WTC11 (cell line): Measurements from ENCODE around the gene BCAS3. TPM values are rescaled to one million over a fixed set of nuclear protein-coding genes. Genes with fewer than 3 reads are reported as not detected.
"Not testable (repeated sequence)": the region's sequence is repeated elsewhere in the genome, so short reads cannot be mapped to it uniquely, and the experiment has no call there.

Source experiments
- ATAC-seq: fragments of 200-7000 bp; cut with Tn5 transposase; 2 replicates; pipeline ENCODE4 v1.10.0; 2021; ENCODE audit warnings: mild to moderate bottlenecking, moderate library complexity
- CTCF ChIA-PET: fragments of 300-600 bp; sonication (Branson Sonifier 250); formaldehyde crosslinking; loops from one replicate; lab custom pipeline; 2021; ENCODE audit warnings: antibody characterized with exemption; lab: Charles Lee
- POLR2A ChIA-PET: fragments of 350-600 bp; sonication (Branson Sonifier 250); formaldehyde crosslinking; loops from one replicate; lab custom pipeline; 2021; ENCODE audit warnings: antibody characterized with exemption; lab: Charles Lee
- DNase-seq: peaks from one replicate; pipeline ENCODE4 v3.0.0; 2021; ENCODE audit warnings: low spot score
- H3K27ac Mint-ChIP-seq: 2 replicates; pipeline ENCODE4 v1.8.0; 2021; ENCODE audit warnings: mixed read lengths
- H3K27me3 Mint-ChIP-seq: 2 replicates; pipeline ENCODE4 v1.8.0; 2021; ENCODE audit warnings: low read depth, mild to moderate bottlenecking, moderate library complexity, mixed read lengths
- H3K36me3 Mint-ChIP-seq: 2 replicates; pipeline ENCODE4 v1.8.0; 2021; ENCODE audit warnings: mixed read lengths
- H3K4me1 Mint-ChIP-seq: 2 replicates; pipeline ENCODE4 v1.8.0; 2022; ENCODE audit warnings: mixed read lengths
- H3K4me3 Mint-ChIP-seq: 2 replicates; pipeline ENCODE4 v1.8.0; 2021; ENCODE audit warnings: mild to moderate bottlenecking, moderate library complexity, mixed read lengths
- H3K9me3 Mint-ChIP-seq: 2 replicates; pipeline ENCODE4 v1.8.0; 2021; ENCODE audit warnings: mixed read lengths
- ETV6 ChIP-seq: sonication (generic); formaldehyde crosslinking; IDR thresholded peaks from 2 replicates; pipeline ENCODE4 v1.8.1; 2022; ENCODE audit warnings: mild to moderate bottlenecking, missing genetic modification reagents
- FOXP1 ChIP-seq: sonication (generic); formaldehyde crosslinking; IDR thresholded peaks from 2 replicates; pipeline ENCODE4 v1.8.0; 2022; ENCODE audit warnings: missing genetic modification reagents, mild to moderate bottlenecking, moderate library complexity, borderline replicate concordance
- GABPB1 ChIP-seq: sonication (generic); formaldehyde crosslinking; IDR thresholded peaks from 2 replicates; pipeline ENCODE4 v1.8.1; 2023; ENCODE audit warnings: mild to moderate bottlenecking, missing genetic modification reagents
- HMGA2 ChIP-seq: fragments of 250-450 bp; sonication (Bioruptor Pico); IDR thresholded peaks from 2 replicates; pipeline ENCODE4 v1.4.0; 2021; ENCODE audit warnings: mild to moderate bottlenecking, moderate library complexity
- NFYB ChIP-seq: sonication (generic); formaldehyde crosslinking; conservative IDR thresholded peaks from 2 replicates; pipeline ENCODE4 v1.8.0; 2022; ENCODE audit warnings: low read depth, missing genetic modification reagents
- PRRX2 ChIP-seq: fragments of 250-450 bp; sonication (Bioruptor Pico); IDR thresholded peaks from 2 replicates; pipeline ENCODE4 v1.8.0; 2021; ENCODE audit warnings: mild to moderate bottlenecking
- SMAD3 ChIP-seq: sonication (generic); formaldehyde crosslinking; IDR thresholded peaks from 2 replicates; pipeline ENCODE4 v1.8.0; 2022; ENCODE audit warnings: missing genetic modification reagents, mild to moderate bottlenecking, borderline replicate concordance
- TCF7 ChIP-seq: sonication (generic); formaldehyde crosslinking; IDR thresholded peaks from 2 replicates; pipeline ENCODE4 v1.8.0; 2022; ENCODE audit warnings: mild to moderate bottlenecking, low read depth, missing genetic modification reagents, moderate library complexity
- TP53 ChIP-seq: sonication (generic); formaldehyde crosslinking; IDR thresholded peaks from 2 replicates; pipeline ENCODE4 v1.8.1; 2023; ENCODE audit warnings: mild to moderate bottlenecking, missing genetic modification reagents
- ZNF232 ChIP-seq: sonication (generic); formaldehyde crosslinking; IDR thresholded peaks from 2 replicates; pipeline ENCODE4 v1.8.0; 2022; ENCODE audit warnings: mild to moderate bottlenecking, missing genetic modification reagents
- ZNF317 ChIP-seq: sonication (generic); formaldehyde crosslinking; IDR thresholded peaks from 2 replicates; pipeline ENCODE4 v1.8.1; 2023; ENCODE audit warnings: low read depth, mild to moderate bottlenecking, moderate library complexity, missing genetic modification reagents, borderline replicate concordance
- total RNA-seq: library from RNA; stranded (reverse); gene quantifications from 3 replicates; pipeline ENCODE4 v1.2.3, GENCODE V29; 2021
- TF ChIP-seq, protein P1 (sequence below): fragments of 250-450 bp; sonication (Bioruptor Pico); IDR thresholded peaks from 2 replicates; pipeline ENCODE4 v1.9.0; 2021; ENCODE audit warnings: mild to moderate bottlenecking, borderline replicate concordance
- TF ChIP-seq, protein P2 (sequence below): sonication (generic); formaldehyde crosslinking; IDR thresholded peaks from 2 replicates; pipeline ENCODE4 v1.8.1; 2023; ENCODE audit warnings: mild to moderate bottlenecking, moderate library complexity, missing genetic modification reagents
- TF ChIP-seq, protein P3 (sequence below): sonication (generic); formaldehyde crosslinking; IDR thresholded peaks from 2 replicates; pipeline ENCODE4 v1.8.1; 2023; ENCODE audit warnings: mild to moderate bottlenecking, missing genetic modification reagents
- TF ChIP-seq, protein P4 (sequence below): sonication (generic); formaldehyde crosslinking; IDR thresholded peaks from 2 replicates; pipeline ENCODE4 v1.8.1; 2022; ENCODE audit warnings: mild to moderate bottlenecking, moderate library complexity, missing genetic modification reagents
- TF ChIP-seq, protein P5 (sequence below): fragments of 200-600 bp; IDR thresholded peaks from 2 replicates; pipeline ENCODE4 v1.8.0; 2022; ENCODE audit warnings: antibody characterized with exemption
- TF ChIP-seq, protein P6 (sequence below): fragments of 250-450 bp; sonication (Bioruptor Pico); conservative IDR thresholded peaks from 2 replicates; pipeline ENCODE4 v1.9.0; 2021; ENCODE audit warnings: mild to moderate bottlenecking

Gene BCAS3
- total RNA-seq, 1 experiment from 2014 or later = 15.5 TPM

DNA sequence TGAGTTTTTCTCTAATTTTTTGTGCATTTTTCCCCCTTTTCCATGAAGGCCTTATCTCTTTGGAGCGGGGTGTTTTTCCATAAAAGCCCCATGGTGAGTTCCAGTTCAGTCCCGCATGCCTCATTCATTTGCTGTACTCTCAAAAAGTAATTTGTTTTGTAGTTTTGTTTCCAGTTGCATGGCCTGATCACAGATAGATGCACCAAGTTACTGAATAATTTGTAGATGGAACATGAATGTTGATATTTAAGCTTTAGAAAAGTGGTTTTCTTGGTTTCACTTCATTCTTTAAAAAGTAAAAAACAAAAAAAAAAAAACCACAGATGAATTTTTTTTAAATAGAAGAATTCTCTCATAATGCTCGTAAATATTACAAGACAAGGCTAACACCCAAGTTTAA, 349.2 kb downstream of the BCAS3 start (continued):
- TF ChIP-seq TCF7 (CRISPR knock-in tag) (no peak), FOXP1 (no peak)
- TF ChIP-seq, protein P1, sequence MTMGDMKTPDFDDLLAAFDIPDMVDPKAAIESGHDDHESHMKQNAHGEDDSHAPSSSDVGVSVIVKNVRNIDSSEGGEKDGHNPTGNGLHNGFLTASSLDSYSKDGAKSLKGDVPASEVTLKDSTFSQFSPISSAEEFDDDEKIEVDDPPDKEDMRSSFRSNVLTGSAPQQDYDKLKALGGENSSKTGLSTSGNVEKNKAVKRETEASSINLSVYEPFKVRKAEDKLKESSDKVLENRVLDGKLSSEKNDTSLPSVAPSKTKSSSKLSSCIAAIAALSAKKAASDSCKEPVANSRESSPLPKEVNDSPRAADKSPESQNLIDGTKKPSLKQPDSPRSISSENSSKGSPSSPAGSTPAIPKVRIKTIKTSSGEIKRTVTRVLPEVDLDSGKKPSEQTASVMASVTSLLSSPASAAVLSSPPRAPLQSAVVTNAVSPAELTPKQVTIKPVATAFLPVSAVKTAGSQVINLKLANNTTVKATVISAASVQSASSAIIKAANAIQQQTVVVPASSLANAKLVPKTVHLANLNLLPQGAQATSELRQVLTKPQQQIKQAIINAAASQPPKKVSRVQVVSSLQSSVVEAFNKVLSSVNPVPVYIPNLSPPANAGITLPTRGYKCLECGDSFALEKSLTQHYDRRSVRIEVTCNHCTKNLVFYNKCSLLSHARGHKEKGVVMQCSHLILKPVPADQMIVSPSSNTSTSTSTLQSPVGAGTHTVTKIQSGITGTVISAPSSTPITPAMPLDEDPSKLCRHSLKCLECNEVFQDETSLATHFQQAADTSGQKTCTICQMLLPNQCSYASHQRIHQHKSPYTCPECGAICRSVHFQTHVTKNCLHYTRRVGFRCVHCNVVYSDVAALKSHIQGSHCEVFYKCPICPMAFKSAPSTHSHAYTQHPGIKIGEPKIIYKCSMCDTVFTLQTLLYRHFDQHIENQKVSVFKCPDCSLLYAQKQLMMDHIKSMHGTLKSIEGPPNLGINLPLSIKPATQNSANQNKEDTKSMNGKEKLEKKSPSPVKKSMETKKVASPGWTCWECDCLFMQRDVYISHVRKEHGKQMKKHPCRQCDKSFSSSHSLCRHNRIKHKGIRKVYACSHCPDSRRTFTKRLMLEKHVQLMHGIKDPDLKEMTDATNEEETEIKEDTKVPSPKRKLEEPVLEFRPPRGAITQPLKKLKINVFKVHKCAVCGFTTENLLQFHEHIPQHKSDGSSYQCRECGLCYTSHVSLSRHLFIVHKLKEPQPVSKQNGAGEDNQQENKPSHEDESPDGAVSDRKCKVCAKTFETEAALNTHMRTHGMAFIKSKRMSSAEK (CRISPR knock-in tag) = no peak

DNA sequence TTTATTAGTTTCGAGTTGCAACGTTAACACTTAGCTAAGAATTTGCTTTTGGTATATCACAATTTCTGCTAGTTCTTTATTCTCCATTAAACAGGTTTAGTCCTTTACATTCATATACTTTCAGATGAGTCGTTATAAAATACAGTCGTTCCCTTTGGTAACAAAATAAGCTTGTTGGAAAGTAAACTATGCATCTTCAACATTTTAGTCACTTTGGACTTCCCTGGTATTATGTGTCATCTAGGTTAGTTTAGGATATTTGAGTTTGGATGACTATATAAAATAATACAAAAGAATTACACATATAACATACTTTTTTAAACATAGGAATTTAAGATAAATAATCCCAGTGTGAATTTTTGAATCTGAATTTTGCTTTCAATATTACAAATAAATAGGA, 351.5 kb downstream of the BCAS3 start:
- Mint-ChIP-seq H3K36me3 (no peaks in the 10 kb centered on the region), H3K27ac (no peak overlapping the region), H3K4me1 (no peaks in the 10 kb centered on the region), H3K9me3 (no peaks in the 10 kb centered on the region), H3K27me3 (no peaks in the 10 kb centered on the region), H3K4me3 (no peak overlapping the region)
- POLR2A ChIA-PET = no interaction called here
- CTCF ChIA-PET = interaction anchor here (0.5 to 0.9 kb wide), 2 partner anchors 169 to 329 kb away, joined by 3 read pairs; no protein-coding TSS in a partner anchor
- ATAC-seq (no peak), DNase-seq (no peak)
- TF ChIP-seq, protein P2, sequence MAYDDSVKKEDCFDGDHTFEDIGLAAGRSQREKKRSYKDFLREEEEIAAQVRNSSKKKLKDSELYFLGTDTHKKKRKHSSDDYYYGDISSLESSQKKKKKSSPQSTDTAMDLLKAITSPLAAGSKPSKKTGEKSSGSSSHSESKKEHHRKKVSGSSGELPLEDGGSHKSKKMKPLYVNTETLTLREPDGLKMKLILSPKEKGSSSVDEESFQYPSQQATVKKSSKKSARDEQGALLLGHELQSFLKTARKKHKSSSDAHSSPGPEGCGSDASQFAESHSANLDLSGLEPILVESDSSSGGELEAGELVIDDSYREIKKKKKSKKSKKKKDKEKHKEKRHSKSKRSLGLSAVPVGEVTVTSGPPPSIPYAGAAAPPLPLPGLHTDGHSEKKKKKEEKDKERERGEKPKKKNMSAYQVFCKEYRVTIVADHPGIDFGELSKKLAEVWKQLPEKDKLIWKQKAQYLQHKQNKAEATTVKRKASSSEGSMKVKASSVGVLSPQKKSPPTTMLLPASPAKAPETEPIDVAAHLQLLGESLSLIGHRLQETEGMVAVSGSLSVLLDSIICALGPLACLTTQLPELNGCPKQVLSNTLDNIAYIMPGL = no peak
- TF ChIP-seq, protein P3, sequence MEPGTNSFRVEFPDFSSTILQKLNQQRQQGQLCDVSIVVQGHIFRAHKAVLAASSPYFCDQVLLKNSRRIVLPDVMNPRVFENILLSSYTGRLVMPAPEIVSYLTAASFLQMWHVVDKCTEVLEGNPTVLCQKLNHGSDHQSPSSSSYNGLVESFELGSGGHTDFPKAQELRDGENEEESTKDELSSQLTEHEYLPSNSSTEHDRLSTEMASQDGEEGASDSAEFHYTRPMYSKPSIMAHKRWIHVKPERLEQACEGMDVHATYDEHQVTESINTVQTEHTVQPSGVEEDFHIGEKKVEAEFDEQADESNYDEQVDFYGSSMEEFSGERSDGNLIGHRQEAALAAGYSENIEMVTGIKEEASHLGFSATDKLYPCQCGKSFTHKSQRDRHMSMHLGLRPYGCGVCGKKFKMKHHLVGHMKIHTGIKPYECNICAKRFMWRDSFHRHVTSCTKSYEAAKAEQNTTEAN (CRISPR knock-in tag) = no peak
- TF ChIP-seq ZNF232 (CRISPR knock-in tag) (no peak), NFYB (CRISPR knock-in tag) (no peak)

DNA sequence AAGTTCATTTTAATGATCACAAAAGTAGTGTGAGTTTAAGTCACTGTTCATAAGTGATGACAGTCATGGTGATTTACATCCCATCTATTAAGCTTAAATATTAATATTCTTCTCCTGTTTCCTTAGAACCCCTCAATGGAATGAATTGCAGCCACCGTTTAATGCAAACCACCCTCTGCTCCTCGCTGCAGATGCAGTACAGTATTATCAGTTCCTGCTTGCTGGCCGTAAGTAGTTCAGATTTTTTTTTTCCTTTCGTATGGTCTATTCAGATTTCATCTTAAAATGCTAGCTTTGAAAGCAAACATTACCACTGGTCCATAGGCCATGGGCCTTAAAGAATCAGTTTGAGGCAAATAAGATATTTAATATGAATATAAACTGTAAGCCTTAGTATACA, 363.0 kb downstream of the BCAS3 start:
- POLR2A ChIA-PET = no interaction called here
- Mint-ChIP-seq H3K9me3 (peaks cover 5% of the 10 kb centered on the region), H3K27ac (no peak overlapping the region), H3K4me3 (no peak overlapping the region)
- ATAC-seq = no peak
- TF ChIP-seq SMAD3 (CRISPR knock-in tag) (no peak), TCF7 (CRISPR knock-in tag) (no peak), ZNF317 (CRISPR knock-in tag) (no peak), ETV6 (CRISPR knock-in tag) (no peak), GABPB1 (CRISPR knock-in tag) (no peak), TP53 (no peak), PRRX2 (CRISPR knock-in tag) (no peak), HMGA2 (CRISPR knock-in tag) (no peak)
- TF ChIP-seq, protein P4, sequence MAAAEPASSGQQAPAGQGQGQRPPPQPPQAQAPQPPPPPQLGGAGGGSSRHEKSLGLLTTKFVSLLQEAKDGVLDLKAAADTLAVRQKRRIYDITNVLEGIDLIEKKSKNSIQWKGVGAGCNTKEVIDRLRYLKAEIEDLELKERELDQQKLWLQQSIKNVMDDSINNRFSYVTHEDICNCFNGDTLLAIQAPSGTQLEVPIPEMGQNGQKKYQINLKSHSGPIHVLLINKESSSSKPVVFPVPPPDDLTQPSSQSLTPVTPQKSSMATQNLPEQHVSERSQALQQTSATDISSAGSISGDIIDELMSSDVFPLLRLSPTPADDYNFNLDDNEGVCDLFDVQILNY (CRISPR knock-in tag) = no peak
- TF ChIP-seq, protein P5, sequence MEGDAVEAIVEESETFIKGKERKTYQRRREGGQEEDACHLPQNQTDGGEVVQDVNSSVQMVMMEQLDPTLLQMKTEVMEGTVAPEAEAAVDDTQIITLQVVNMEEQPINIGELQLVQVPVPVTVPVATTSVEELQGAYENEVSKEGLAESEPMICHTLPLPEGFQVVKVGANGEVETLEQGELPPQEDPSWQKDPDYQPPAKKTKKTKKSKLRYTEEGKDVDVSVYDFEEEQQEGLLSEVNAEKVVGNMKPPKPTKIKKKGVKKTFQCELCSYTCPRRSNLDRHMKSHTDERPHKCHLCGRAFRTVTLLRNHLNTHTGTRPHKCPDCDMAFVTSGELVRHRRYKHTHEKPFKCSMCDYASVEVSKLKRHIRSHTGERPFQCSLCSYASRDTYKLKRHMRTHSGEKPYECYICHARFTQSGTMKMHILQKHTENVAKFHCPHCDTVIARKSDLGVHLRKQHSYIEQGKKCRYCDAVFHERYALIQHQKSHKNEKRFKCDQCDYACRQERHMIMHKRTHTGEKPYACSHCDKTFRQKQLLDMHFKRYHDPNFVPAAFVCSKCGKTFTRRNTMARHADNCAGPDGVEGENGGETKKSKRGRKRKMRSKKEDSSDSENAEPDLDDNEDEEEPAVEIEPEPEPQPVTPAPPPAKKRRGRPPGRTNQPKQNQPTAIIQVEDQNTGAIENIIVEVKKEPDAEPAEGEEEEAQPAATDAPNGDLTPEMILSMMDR = no peak
- TF ChIP-seq, protein P6, sequence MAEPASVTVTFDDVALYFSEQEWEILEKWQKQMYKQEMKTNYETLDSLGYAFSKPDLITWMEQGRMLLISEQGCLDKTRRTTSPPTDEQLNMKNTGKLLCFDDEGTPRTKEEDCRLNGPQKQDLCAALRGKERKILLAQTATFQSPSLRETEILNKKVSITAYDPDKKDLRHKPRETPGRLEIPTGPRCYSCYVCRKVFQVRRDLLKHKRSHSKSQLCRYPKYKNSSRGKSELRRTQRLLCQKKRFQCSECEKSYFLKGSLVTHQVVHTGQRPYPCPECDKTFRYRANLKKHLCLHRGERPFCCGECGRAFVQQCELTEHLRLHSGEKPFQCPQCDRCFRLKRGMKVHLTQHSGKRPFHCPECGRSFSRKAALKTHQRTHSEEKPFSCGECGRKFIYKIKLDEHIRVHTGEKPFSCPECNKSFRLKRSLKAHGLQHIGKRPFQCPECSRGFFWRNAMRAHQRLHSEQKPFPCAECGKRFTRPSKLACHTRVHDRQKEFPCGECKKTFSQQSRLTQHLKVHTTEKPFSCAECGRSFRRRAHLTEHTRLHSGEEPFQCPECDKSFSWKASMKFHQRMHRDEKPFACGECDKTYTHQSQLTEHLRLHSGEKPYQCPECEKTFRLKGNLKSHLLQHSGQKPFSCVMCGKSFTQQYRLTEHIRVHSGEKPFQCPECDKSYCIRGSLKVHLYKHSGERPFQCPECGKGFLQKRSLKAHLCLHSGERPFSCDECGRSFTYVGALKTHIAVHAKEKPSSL = no peak
- TF ChIP-seq, all 79 proteins: peak for 0
- DNase-seq = no peak
- peaks cover 6% of the 10 kb centered on the region for H3K36me3 Mint-ChIP-seq
- H3K4me1 Mint-ChIP-seq = no peaks in the 10 kb centered on the region
- no peaks in the 10 kb centered on the region for H3K27me3 Mint-ChIP-seq
- CTCF ChIA-PET = no interaction called here

DNA sequence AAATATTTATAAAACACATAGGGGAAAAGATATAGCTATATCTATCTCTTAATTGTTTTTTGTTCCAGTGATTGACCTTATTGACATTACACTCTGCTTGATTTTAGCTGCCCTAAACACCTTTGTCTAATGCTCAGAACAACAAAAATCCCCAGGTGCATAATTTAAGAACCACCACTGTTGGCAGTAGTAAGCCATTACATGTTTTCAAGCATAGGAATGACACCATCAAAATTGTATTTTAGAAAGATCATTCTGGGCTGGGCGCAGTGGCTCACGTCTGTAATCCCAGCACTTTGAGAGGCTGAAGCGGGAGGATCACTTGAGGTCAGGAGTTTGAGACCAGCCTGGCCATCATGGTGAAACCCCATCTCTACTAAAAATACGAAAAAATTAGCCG, 364.7 kb downstream of the BCAS3 start:
- ATAC-seq, DNase-seq, H3K27ac Mint-ChIP-seq, H3K27me3 Mint-ChIP-seq, CTCF ChIA-PET, POLR2A ChIA-PET, H3K4me1 Mint-ChIP-seq, H3K4me3 Mint-ChIP-seq, H3K36me3 Mint-ChIP-seq, H3K9me3 Mint-ChIP-seq: not testable (repeated sequence)
